NCI-H82 (cell line): Measurements from ENCODE around the gene ANGPTL4.
"Not testable (repeated sequence)": the region's sequence is repeated elsewhere in the genome, so short reads cannot be mapped to it uniquely, and the experiment has no call there.

Experiments used
- DNase-seq: peaks from one replicate; lab custom pipeline; 2025; lab: John Stamatoyannopoulos, UW

The ANGPTL4 gene

GRCh38 chr19:8334458-8335342 is 29.3 kb upstream of the ANGPTL4 start:
- DNase-seq: peak; percentile 77

DNA sequence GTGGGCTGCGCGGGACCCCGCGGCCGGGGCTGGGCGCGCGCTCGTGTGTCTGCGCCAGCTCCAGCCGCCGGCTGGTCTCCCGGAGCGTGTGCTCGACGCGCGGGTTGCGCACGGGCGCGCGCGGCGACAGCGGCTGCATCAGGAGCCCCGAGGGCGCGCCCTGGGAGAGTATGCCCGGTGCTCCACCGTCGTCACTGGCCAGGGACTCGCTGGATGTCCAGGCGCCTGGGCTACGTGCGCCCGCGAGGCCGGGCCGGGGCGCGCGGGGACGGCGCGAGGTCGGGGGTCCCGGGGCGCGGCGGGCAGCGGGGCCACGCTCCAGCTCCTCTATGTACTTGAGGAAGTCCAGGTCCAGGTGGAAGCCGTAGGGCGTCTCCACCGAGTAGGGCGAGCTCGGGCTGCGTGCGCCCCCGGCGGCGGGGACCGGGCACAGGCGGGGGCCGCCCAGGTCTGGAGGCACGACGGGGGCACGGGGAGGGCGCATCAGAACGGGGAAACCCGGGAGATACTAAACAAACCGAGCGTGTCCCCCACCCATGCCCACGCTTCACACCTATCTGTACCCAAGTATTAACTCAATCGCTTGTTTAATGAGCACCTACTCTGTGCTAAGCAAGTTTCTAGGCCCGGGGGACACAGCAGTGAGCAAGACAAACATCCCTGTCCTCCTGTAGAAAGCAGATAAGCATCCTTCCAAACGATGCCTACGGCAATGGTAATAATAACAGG is 28.4 kb upstream of the ANGPTL4 start:
- DNase-seq: peak; percentile 52

DNA sequence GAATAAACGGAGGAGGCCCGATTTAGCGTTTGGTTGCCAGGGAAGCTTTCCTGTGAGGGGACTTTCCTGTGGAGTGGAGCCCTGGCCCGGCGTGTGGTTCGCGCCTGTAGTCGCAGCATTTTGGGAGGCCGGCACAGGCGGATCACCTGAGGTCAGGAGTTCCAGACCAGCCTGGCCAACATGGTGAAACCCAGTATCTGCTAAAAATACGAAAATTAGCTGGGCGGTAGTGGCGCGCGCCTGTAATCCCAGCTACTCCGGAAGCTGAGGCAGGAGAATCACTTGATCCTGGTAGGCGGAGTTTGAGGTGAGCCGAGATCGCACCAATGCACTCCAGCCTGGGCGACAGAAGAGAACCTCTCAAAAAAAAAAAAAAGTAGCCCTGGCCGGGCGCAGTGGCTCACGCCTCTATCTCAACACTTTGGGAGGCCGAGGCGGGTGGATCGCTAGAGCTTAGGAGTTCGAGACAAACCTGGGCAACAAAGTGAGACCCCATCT is 27.8 kb upstream of the ANGPTL4 start:
- DNase-seq: peak; percentile 38

- no peak for DNase-seq
Measured at GRCh38 chr19:8336660-8337059, 27.3 kb upstream of the ANGPTL4 start.

GRCh38 chr19:8337728-8338127 is 26.2 kb upstream of the ANGPTL4 start:
- DNase-seq: no peak

GRCh38 chr19:8338835-8339234 is 25.1 kb upstream of the ANGPTL4 start:
- DNase-seq: no peak

GRCh38 chr19:8340341-8341096 is 23.4 kb upstream of the ANGPTL4 start:
- peak; percentile 40 for DNase-seq

DNA sequence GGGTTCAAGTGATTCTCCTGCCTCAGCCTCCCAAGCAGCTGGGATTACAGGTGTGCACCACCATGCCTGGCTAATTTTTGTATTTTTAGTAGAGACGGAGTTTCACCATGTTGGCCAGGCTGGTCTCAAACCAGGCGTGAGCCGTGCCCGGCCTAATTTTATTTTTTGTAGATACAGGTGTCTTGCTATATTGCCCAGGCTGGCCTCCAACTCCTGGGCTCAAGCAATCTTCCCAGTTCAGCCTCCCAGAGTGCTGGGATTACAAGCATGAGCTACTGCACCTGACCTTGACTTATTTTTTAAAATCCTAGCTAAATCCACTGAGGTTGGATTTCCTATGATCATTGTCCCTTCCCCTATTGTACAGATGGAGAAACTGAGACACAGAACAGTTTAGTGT is 22.5 kb upstream of the ANGPTL4 start:
- not testable (repeated sequence) for DNase-seq

- DNase-seq: no peak
Measured at GRCh38 chr19:8342316-8342683, 21.7 kb upstream of the ANGPTL4 start.

DNA sequence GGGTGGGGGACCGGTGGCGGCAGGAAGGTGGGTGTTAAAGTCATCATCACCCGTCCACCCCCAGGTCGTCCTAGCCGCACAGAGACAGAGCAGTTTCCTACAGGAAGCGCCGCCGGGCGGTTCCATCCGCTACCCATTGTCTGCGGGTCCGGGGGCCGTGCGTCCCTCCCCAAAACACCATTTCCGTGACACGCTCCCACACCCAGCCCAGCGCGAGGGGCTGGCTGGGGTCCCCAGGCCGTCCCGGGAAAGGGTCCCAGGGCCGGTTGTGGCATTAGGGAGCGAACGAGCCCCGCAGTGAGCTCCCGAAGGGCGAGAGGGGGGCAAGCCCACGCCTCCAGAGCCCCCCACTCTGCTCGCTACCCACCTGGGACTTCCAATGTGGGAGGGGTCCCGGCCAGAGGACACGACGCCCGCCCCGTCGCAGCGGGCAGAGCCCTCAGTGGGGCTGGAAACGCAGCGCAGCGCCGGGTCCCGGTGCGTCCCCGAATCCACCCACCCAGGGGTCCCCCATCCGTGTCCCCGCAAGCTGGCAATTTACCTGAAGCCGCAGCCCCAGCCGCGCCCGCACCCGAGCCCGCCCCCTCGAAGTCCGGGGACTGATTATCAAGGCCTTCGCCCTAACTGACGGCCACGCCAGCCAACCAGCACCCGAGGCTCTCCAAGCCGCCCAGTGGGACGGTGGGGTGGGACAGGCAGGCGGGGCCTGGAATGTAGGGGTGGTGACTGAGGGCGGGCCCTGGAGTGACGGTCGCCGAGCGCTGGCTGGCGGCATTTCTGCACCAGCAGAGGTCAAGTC is 21.1 kb upstream of the ANGPTL4 start, which contains the start of gene KANK3:
Gene KANK3, minus strand, starts transcription at position 579 of the 799 bp plus-strand sequence. CDS start 5,434 bp downstream, outside the sequence.
- peak; percentile 95 for DNase-seq

- DNase-seq: no peak
Measured at GRCh38 chr19:8343483-8343844, 20.5 kb upstream of the ANGPTL4 start.

DNA sequence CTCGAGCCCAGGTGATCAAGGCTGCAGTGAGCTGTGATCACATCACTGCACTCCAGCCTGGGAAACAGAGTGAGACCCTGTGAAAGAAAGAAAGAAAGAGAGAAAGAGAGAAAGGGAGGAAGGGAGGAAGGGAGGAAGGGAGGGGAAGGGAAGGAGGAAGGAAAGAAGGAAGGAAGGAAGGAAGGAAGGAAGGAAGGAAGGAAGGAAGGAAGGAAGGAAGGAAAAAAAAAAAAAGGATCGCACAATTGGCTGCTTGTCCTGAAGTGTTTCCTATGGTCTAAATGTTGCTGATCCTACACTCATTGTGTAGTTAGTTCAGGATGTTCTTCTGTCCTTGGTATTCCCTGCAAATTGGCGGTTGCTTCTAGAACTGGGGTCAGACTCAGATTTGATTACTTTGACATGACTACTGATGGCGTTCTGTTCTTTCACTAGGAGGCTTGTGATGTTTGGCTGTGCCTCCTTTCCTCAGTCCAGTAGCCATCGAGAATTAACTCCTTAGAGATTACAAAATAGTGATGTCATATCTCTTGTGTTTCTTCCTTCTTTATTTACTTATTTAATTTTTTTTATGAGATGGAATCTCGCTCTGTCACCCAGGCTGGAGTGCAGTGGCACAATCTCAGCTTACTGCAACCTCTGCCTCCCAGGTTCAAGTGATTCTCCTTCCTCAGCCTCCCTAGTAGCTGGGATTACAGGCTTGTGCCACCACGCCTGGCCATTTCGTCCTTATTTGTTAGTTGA is 14.2 kb upstream of the ANGPTL4 start:
- not testable (repeated sequence) for DNase-seq

GRCh38 chr19:8352134-8352827 is 11.7 kb upstream of the ANGPTL4 start:
- DNase-seq: no peak

GRCh38 chr19:8352845-8353244 is 11.1 kb upstream of the ANGPTL4 start:
- not testable (repeated sequence) for DNase-seq

DNA sequence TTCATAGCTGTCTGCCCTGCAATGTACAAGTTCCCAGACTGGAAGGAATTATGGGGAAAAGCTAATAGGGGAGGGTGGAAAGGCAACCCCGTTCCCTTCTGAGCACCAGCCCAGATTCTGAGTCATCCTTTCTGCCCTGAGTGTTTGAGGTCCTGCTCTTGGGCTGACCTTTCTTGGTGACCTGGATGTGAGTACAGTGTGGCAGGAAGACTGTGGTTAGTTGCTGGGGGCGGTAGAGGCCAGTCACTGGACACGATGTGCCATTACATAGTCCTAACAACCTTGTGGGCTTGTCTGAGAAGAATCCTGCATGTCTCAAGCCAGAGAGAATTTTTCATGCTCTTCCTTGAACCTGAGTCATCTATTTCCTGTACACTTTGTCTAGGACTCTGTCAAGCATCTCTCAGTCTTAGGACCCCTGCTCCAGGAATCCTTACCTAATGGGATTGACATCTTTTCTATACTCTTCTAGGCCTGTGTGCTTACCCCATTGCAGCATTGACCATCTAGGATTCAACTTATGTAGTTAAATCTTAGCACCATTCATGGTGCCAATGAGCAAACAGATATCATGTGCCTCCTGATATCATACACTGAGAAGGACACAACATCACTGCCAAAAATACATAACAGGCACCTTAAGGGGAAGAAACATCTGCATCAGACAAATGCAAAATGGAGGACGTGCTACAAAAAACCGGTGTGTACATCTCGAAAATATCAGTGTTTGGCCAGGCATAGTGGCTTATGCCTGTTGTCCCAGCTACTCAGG is 8.1 kb upstream of the ANGPTL4 start:
- no peak for DNase-seq

DNA sequence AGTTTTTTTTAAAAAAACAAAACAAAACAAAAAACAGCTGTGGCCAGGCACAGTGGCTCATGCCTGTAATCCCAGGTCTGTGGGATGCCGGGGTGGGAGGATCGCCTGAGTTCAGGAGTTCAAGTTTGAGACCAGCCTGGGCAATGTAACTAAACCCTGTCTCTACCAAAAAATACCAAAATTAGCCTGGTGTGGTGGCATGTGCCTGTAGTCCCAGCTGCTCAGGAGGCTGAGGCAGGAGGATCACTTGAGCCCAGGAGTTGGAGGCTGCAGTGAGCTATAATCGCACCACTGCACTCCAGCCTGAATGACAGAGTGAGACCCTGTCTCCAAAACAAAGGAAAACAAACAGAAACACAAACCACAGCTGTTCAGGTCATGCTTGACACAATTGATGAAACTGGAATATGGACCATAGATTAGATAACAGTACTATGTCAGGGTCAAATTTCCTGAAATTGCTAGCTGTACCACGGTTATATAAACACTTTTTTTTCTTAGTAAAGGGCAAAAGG is 6.9 kb upstream of the ANGPTL4 start:
- no peak for DNase-seq

GRCh38 chr19:8358948-8359347 is 5.0 kb upstream of the ANGPTL4 start:
- DNase-seq: no peak

DNA sequence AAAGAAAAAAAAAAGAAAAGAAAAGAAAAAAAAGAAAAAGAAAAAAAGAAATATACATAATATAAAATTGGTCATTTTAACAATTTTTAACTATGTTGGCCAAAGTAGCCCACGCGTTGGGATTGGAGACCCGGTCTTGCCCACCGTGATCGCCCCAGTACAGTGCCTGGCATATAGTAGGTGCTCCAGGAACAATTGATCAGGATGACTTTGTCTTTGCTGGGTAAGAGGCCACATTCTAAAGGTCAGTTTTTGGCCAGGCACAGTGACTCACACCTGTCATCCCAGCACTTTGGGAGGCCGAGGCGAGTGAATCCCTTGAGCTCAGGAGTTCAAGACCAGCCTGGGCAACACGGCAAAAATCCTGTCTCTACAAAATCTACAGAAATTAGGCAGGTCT is 3.8 kb upstream of the ANGPTL4 start:
- DNase-seq: no peak
